ENCODE measurements around the gene CFAP65.

CFAP65 gene

DNA sequence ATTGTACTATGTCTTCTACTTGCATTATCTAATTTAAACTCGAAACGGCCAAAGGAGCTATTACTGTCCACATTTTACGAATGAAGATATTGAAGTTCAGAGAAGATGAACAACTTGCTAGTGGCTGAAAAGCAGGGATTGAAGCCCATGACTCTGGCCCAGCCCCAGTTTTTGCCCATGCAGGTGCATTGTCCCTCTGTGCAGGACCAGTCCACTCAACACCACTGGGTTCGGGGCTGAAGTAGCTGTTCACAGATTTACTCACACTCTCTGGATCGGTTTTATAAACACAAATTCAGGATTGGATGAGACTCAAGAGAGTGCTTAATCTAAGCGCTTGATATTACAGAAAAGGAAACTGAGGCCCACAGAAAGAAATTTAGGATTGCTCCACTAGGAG, 20.8 kb upstream of the CFAP65 start:
- DNase-seq (ENCODE audit: insufficient read length, low spot score) (no peak), FAIRE-seq (no peak)
- TF ChIP-seq POU2F2 (IDR thresholded peaks at IDR 0.05; ENCODE audit: low read depth, low read length): no peak
- no peak for TF ChIP-seq POLR2A (IDR thresholded peaks at IDR 0.05; ENCODE audit: low read depth, low read length)

DNA sequence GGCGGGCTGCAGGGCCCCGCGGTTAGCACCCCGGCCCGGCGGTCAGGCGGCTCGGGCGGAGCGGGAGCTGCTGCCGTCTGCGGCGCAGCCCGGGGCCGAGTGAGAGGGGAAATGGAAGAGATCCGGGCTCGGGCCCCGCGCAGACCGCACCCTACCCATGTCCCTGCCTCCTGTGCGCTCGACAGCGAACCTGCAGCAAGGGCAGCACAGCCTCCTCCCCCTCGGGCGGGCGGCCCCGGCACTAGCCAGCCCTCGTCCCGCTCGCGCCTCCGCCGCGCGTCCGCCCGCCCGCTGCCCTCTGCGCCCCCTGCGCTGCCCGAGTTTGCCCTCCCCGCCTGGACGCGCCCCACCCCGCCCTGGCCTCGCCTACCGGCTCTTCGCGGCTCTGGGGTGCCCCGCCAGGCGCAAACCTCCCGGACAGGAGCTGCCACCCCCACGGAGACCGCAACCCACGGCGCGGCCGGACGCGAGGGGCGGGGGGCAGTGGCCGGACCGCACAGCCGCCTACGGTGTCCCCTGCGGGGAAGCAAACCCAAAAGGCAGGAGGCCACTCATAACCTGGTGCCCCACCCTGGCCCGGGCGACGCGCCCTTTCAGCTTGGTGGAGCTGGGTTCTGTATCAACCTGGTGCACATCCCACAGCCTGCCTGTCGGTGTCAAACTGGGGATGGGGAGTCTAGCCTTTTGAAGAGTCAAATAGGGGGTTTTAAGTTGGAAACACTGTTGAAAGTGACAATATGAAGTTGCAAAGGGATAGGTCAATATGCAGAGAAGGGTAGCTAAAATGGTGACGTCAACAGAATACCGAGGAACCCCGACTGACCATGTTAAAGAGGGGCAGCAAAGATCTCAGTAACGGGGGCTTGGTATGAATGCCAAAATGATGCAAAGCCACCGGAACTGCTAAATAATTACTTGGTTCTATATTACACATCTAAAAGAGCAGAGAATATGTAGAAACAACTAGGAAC, 19.8 kb upstream of the CFAP65 start, which contains the start of gene IHH:
Gene IHH (minus strand): TSS at position 101 of the 971 bp plus-strand sequence. CDS start 454 bp downstream, outside the sequence.
- FAIRE-seq: no peak
- DNase-seq (ENCODE audit: insufficient read length, low spot score): peak; percentile 35
- TF ChIP-seq POLR2AphosphoS5 (IDR thresholded peaks at IDR 0.05; ENCODE audit: low read depth, low read length) (no peak), PAX5 (IDR thresholded peaks at IDR 0.05; ENCODE audit: insufficient read depth, low read length, severe bottlenecking) (no peak)

DNA sequence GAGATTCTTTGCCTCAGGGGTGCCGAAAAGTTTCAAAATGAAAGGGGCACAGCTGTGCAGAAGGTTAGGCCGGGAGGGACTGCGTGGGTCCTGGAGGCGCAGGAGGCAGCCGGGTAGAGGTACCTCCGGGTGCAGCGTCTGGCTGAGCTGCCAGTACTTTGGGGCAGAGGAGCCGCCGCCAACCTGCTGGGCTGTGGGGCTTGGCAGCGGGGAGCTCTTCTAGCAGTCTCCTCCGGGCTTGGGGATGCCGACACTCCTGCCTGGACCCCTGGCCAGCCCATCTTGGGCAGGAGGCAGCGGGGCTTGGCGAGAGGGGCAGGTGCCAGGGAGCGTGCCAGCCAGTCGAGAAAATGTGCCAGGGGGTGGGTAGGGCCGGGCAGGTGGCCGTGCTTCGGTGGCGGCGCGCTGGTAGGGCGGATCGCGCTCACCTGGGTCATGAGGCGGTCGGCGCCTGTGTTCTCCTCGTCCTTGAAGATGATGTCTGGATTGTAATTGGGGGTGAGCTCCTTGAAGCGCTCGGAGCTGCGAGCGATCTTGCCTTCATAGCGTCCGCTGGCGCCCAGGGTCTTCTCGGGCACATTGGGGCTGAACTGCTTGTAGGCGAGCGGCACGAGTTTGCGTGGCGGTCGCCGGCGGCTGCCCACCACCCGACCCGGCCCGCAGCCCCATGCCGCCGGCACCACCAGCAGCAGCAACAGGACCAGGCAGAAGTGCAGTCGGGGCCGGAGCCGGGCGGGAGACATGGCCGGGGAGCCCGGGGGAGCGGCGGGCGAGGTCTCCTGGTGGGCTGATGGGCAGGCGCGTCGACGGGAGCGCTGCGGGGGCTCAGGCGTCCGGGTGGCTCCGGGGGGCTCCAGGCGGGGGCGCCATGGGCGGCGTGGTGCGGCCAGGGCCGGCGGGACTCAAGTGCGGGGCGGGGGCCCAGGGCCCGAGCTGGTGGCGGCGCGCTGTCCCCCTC, 18.7 kb upstream of the CFAP65 start:
- TF ChIP-seq TAF1 (IDR thresholded peaks at IDR 0.05; ENCODE audit: low read depth, low read length): no peak
- TF ChIP-seq PAX5 (IDR thresholded peaks at IDR 0.05; ENCODE audit: insufficient read depth, low read length, severe bottlenecking): no peak
- TF ChIP-seq POU2F2 (IDR thresholded peaks at IDR 0.05; ENCODE audit: low read depth, low read length): no peak
- no peak for TF ChIP-seq POLR2A (IDR thresholded peaks at IDR 0.05; ENCODE audit: low read depth, low read length)
- no peak for TF ChIP-seq SPI1 (IDR thresholded peaks at IDR 0.05; ENCODE audit: low read depth, low read length)
- TF ChIP-seq POLR2AphosphoS5 (IDR thresholded peaks at IDR 0.05; ENCODE audit: low read depth, low read length): no peak
- DNase-seq (ENCODE audit: insufficient read length, low spot score) (no peak), FAIRE-seq (no peak)

DNA sequence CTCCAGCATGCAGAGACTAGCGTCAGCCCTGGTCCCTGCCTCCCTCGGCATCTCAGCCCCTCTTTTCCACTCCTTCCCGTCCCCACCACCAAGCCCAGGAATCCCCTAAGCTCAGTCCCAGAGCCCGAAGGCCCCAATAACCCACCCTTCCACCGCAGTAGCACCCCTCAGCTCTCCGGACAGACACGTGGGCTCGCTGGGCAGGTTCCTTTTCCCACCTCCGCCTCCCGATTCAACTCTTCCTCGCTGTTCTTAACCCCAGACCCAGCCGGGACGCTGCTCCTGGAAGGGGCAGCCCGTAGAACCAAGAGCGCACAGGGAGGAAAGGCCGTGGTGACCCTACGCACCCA, 18.0 kb upstream of the CFAP65 start:
- DNase-seq (ENCODE audit: insufficient read length, low spot score): no peak

DNA sequence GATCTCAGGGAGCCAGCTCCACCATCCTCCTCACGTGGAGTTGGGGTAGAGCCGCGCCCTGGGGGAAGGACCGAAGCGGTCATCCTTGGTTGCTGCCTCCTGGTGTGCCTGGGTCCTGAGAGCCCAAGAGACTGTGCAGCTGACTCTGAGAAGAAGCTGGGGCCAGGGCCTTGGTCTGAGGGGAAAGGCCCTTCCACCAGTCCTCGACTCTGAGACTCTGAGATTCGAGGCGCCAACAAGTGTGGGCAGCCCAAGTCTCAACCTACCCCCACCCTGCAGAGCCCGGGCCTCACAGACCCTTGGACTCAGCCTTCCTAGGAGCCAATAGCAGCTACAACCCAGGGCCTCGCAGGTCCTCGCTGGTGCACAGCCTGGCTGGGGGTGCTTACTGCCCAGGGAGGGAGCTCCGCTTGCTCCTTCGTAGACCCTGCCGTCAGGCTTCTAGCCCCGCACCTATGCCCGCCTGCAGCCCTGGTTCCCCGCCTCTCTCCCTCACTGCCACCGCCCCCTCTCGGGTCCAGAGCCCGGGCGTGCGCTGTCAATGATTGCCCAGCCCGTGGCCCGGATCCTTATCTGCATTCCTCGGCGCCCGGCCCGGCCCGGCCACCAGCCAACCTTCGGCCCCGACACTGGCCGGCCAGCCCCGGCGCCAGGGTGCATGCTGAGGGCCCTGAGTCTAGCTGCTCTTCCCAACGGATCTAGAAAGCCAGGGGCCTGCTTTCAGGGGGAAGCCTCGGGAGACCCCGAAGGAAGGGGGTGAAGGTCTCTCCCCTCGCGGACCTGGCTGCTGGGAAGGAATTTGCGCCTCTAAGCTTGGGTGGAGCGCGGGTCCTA, 17.4 kb upstream of the CFAP65 start:
- no peak for FAIRE-seq
- DNase-seq (ENCODE audit: insufficient read length, low spot score): peak; percentile 30
- TF ChIP-seq POLR2AphosphoS5 (IDR thresholded peaks at IDR 0.05; ENCODE audit: low read depth, low read length) (no peak), SPI1 (IDR thresholded peaks at IDR 0.05; ENCODE audit: low read depth, low read length) (no peak), POLR2A (IDR thresholded peaks at IDR 0.05; ENCODE audit: low read depth, low read length) (no peak), PAX5 (IDR thresholded peaks at IDR 0.05; ENCODE audit: insufficient read depth, low read length, severe bottlenecking) (no peak), POU2F2 (IDR thresholded peaks at IDR 0.05; ENCODE audit: low read depth, low read length) (no peak), TAF1 (IDR thresholded peaks at IDR 0.05; ENCODE audit: low read depth, low read length) (no peak)

More for the DNA sequence above, 18.0 kb upstream of the CFAP65 start:
- no peak for FAIRE-seq
- no peak for TF ChIP-seq POLR2A (IDR thresholded peaks at IDR 0.05; ENCODE audit: low read depth, low read length)
- TF ChIP-seq POLR2AphosphoS5 (IDR thresholded peaks at IDR 0.05; ENCODE audit: low read depth, low read length): no peak
- no peak for TF ChIP-seq SPI1 (IDR thresholded peaks at IDR 0.05; ENCODE audit: low read depth, low read length)
- no peak for TF ChIP-seq POU2F2 (IDR thresholded peaks at IDR 0.05; ENCODE audit: low read depth, low read length)
- no peak for TF ChIP-seq PAX5 (IDR thresholded peaks at IDR 0.05; ENCODE audit: insufficient read depth, low read length, severe bottlenecking)
- TF ChIP-seq TAF1 (IDR thresholded peaks at IDR 0.05; ENCODE audit: low read depth, low read length): no peak

DNA sequence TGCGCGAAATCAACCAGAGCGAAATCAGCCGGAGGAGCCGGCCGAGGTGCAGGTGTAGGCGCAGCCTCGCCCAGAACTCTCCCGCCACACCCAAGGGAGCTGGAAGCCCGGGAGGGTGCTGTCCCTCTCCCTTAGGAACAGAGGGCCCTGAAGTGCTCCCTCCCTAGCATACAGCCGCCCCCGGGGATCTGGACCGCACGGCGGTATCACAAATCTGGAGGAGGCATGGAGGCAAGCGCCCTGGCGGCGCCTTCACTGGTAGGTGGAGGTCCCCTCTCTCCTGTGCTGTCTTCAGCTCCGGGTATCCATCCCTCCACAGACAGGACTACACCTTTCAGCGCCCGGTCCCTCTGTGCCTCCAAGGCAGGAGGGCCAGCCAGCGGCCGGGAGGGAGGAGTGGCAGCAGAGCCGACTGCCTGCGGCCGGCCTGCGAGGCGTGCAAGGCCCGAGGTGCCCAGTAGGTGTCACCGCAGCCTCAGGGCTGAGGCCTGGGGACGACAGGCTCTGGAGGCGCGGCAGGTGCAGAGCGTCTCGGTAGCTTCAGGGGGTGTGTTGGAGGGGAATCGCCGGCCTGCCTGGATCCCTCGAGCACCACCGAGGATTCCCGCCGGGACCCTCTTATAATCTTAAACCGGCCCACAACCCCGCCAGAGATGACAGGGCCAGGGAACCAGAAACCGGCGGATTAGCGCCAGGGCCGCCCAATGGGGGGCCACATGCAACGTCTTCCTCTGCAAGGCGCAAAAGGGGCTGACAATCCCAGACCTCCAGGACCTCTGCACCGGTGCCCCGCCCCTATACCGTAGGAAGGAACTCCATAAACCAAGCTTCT, 16.6 kb upstream of the CFAP65 start:
- no peak for TF ChIP-seq POU2F2 (IDR thresholded peaks at IDR 0.05; ENCODE audit: low read depth, low read length)
- TF ChIP-seq POLR2A (IDR thresholded peaks at IDR 0.05; ENCODE audit: low read depth, low read length): no peak
- no peak for TF ChIP-seq TAF1 (IDR thresholded peaks at IDR 0.05; ENCODE audit: low read depth, low read length)
- TF ChIP-seq SPI1 (IDR thresholded peaks at IDR 0.05; ENCODE audit: low read depth, low read length): no peak
- TF ChIP-seq POLR2AphosphoS5 (IDR thresholded peaks at IDR 0.05; ENCODE audit: low read depth, low read length): no peak
- TF ChIP-seq PAX5 (IDR thresholded peaks at IDR 0.05; ENCODE audit: insufficient read depth, low read length, severe bottlenecking): no peak
- peak; percentile 95 for FAIRE-seq
- peak; percentile 93 for DNase-seq (ENCODE audit: insufficient read length, low spot score)

DNA sequence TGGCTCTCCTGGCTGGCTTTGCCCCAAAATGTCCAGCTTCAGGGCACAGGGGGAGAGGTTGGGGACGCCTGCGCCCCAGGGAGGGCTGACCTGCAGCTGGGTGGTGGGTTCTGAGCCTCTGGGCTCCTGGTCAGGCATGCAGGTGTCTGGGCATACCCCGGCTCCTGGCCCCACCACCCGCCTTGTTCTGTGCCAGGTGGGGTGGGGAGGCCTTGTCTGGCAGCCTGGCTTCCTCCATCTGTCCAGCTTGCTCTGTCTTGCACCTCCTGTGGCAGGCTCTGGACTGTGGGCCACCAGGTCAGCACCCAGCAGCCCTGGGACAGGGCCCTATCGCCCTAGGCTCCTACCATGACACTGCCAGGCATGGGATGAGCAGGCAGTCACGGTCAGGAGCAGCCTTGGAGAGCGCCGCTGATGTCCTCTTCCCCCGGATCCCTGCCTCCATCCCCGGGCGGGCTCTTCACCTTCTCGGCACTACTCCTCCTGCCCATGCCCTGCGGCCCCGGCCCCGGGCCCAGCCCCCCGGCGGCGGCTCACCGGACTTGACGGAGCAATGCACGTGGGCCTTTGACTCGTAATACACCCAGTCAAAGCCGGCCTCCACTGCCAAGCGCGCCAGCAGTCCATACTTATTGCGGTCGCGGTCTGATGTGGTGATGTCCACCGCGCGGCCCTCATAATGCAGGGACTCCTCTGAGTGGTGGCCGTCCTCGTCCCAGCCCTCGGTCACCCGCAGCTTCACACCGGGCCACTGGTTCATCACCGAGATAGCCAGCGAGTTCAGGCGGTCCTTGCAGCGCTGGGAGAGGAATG, 15.8 kb upstream of the CFAP65 start:
- TF ChIP-seq POU2F2 (IDR thresholded peaks at IDR 0.05; ENCODE audit: low read depth, low read length): no peak
- TF ChIP-seq POLR2A (IDR thresholded peaks at IDR 0.05; ENCODE audit: low read depth, low read length): no peak
- no peak for TF ChIP-seq PAX5 (IDR thresholded peaks at IDR 0.05; ENCODE audit: insufficient read depth, low read length, severe bottlenecking)
- TF ChIP-seq POLR2AphosphoS5 (IDR thresholded peaks at IDR 0.05; ENCODE audit: low read depth, low read length): no peak
- TF ChIP-seq SPI1 (IDR thresholded peaks at IDR 0.05; ENCODE audit: low read depth, low read length): no peak
- no peak for TF ChIP-seq TAF1 (IDR thresholded peaks at IDR 0.05; ENCODE audit: low read depth, low read length)
- DNase-seq (ENCODE audit: insufficient read length, low spot score) (no peak), FAIRE-seq (peak; percentile 16)
